Measurements from ENCODE around the gene CDK9.

Gene CDK9

DNA sequence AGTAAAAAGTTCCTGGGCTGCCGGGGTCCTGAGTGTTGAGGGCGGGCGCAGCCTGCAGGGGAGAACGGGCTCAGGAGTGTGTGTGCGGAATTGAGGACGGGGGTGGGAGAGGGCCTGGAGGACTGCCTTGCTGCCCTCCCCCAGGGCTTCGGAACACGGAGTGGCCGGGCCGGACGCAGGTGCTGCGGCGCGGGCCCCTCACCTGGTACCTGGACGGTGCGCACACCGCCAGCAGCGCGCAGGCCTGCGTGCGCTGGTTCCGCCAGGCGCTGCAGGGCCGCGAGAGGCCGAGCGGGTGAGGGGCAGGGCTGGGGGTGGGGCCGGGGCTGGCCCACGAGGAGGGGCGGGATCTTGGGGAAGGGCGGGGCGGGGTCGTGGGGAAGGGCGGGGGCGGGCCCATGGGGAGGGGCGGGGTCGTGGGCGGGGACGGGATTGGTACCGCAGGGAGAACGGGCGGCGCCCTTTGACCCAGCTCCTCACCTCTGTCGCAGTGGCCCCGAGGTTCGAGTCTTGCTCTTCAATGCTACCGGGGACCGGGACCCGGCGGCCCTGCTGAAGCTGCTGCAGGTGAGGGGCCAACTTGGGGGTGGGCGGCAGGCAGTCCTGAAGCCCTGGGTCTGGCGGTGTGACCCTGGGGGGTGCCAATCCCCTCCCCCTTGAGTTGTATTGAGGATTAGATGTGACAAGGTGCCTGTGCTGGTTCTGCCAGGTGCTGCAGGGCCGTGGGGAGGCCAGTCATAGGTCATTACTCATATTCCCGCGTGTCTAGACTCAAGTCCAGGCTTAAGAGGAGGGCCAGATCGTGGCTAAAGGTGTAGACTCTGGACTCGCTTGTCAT lies 23.9 kb downstream of the CDK9 start:
- peaks cover 42 to 55% of the 10 kb centered on the region in 2 donors for H3K36me3 Mint-ChIP-seq
- no peaks in the 10 kb centered on the region for H3K9me3 Mint-ChIP-seq
- H3K27me3 Mint-ChIP-seq = no peaks in the 10 kb centered on the region
- no peak for DNase-seq
- no peak for ATAC-seq (replicated peaks)
- H3K4me1 Mint-ChIP-seq = peaks cover 9 to 14% of the 10 kb centered on the region in 2 donors
- no peak overlapping the region for H3K27ac Mint-ChIP-seq
- H3K4me3 Mint-ChIP-seq = no peak overlapping the region

DNA sequence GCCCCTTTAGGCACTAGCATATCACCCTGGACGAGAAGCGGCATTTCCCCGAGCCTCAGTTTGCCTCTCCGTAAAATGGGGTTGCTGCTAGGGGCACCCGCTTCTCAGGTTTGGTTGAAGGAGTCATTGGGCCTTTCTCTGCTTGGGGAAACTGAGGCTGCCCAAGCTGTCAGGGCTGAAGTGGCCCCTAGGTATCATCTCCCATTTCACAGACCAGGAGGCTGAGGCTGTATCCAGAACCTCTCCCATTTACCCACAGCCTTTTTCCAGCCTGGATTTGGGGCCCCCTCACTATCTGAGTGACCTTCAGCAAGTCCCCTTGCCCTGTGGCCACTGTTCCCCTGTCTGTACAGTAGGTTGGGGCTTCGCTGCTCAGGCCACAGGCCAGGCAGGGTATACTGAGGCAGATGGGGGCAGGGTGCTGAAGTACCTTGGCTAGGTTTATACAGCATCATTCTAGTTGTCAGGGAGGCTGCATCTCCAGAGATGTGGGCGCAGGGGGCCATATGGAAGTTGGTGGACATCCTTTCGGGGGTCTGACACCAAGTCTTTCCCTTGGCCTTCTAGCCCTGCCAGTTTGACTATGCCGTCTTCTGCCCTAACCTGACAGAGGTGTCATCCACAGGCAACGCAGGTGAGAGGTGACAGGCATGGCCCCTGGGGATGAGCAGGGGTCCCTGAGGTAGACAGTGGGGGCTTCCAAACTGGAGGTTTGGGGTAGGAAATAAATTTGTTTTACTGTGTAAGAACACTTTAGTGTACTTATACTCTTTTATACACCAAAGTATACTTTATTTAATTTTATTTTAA lies 24.7 kb downstream of the CDK9 start:
- DNase-seq = no peak
- Mint-ChIP-seq H3K4me3 (no peak overlapping the region), H3K9me3 (no peaks in the 10 kb centered on the region), H3K4me1 (peaks cover 9 to 14% of the 10 kb centered on the region in 2 donors), H3K27ac (no peak overlapping the region), H3K36me3 (peaks cover 45 to 56% of the 10 kb centered on the region in 2 donors), H3K27me3 (no peaks in the 10 kb centered on the region)
- ATAC-seq (replicated peaks) = no peak

DNA sequence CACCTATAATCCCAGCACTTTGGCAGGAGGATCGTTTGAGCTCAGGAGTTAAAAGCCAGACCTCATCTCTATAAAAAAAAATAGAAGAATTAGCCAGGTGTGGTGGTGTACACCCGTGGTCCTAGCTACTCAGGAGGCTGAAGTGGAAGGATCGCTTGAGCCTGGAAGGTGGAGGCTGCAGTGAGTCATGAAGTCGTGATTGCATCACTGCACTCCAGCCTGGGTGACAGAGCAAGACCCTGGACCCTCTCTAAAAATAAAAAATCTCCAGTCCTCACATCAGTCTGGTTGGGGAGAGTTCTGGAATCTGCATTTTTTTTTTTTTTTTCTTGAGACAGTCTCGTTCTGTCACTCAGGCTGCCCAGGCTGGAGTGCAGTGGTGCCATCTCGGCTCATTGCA lies 26.2 kb downstream of the CDK9 start:
- ATAC-seq (replicated peaks) = no peak
- Mint-ChIP-seq H3K27ac (no peak overlapping the region), H3K36me3 (peaks cover 37 to 54% of the 10 kb centered on the region in 2 donors), H3K4me3 (no peak overlapping the region), H3K9me3 (no peaks in the 10 kb centered on the region), H3K4me1 (peaks cover 5 to 9% of the 10 kb centered on the region in 2 donors), H3K27me3 (no peaks in the 10 kb centered on the region)
- no peak for DNase-seq

GRCh38 chr9:127812936-127813675 lies 27.3 kb downstream of the CDK9 start:
- peaks cover 42 to 54% of the 10 kb centered on the region in 2 donors for H3K36me3 Mint-ChIP-seq
- ATAC-seq (replicated peaks) = no peak

DNA sequence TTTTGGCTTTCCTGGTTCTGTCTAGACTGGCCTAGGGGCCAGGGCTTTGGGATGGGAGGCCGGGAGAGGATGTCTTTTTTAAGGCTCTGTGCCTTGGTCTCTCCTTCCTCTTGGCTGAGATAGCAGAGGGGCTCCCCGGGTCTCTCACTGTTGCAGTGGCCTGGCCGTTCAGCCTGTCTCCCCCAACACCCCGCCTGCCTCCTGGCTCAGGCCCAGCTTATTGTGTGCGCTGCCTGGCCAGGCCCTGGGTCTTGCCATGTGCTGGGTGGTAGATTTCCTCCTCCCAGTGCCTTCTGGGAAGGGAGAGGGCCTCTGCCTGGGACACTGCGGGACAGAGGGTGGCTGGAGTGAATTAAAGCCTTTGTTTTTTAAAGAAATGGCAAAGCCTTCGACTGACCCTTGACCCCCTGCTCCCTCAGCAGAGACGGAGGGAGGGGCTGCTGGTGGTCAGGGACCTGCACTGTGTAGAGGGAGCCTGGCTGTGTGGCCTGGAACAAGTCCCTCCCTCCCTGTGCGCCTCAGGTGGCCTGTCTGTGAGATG lies 27.9 kb downstream of the CDK9 start:
- Mint-ChIP-seq H3K36me3 (peaks cover 47 to 57% of the 10 kb centered on the region in 2 donors), H3K4me3 (no peak overlapping the region), H3K27me3 (no peaks in the 10 kb centered on the region), H3K27ac (peak overlapping the region; percentile 25), H3K9me3 (no peaks in the 10 kb centered on the region), H3K4me1 (peaks cover 7 to 8% of the 10 kb centered on the region in 2 donors)
- DNase-seq = no peak
- no peak for ATAC-seq (replicated peaks)

More at GRCh38 chr9:127812936-127813675, 27.3 kb downstream of the CDK9 start:
- H3K4me3 Mint-ChIP-seq = no peak overlapping the region
- no peaks in the 10 kb centered on the region for H3K9me3 Mint-ChIP-seq
- H3K27ac Mint-ChIP-seq = no peak overlapping the region
- H3K4me1 Mint-ChIP-seq = peaks cover 5 to 8% of the 10 kb centered on the region in 2 donors
- no peak for DNase-seq
- no peaks in the 10 kb centered on the region for H3K27me3 Mint-ChIP-seq

DNA sequence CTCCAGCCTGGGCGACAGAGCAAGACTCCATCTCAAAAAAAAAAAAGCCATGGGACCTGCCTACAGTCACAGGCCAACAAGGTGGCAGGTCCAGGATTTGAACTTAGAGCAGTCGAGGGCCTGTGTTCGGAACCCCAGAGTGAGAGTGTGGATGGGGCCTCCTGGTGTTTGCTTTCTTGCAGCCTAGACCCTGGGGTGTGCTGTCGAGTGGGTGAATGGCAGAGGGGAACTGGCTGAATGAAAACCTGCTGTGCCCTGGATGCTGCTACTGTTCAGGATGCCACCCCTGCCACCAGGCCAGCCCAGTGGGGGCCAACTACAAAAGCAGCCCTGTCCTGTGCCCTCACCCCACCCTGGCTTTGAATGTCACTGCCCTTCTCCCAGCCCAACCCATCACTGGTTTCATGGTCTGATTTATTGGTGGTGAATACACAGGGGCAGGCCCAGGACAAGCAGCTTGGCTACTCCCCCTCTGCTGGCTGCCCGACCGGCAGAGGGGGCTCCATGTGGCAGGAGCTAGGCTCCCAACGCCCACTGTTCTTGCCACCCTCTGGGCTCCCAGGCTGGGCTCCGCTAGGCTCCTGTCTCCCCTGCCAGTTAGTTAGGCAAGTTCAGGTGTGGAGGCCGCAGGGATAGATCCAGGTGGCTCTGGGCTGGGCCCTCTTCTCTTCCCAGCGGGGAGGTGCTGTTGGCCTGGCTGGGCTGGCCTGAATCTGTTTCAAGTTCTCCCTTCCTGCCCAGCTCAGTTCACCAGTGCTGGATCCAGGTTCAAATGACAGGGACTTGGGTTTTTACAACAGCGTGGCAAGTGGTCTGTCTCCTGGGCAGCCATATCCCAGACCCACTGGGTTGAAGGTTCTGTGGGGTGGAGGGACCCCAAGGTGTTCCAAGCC lies 29.0 kb downstream of the CDK9 start:
- Mint-ChIP-seq H3K36me3 (peaks cover 46 to 57% of the 10 kb centered on the region in 2 donors), H3K27me3 (no peaks in the 10 kb centered on the region), H3K4me3 (peak overlapping the region in 1 of 2 donors; percentile 46), H3K27ac (peak overlapping the region; percentile 67), H3K9me3 (no peaks in the 10 kb centered on the region), H3K4me1 (peaks cover 7 to 8% of the 10 kb centered on the region in 2 donors)
- no peak for DNase-seq
- ATAC-seq (replicated peaks) = no peak

DNA sequence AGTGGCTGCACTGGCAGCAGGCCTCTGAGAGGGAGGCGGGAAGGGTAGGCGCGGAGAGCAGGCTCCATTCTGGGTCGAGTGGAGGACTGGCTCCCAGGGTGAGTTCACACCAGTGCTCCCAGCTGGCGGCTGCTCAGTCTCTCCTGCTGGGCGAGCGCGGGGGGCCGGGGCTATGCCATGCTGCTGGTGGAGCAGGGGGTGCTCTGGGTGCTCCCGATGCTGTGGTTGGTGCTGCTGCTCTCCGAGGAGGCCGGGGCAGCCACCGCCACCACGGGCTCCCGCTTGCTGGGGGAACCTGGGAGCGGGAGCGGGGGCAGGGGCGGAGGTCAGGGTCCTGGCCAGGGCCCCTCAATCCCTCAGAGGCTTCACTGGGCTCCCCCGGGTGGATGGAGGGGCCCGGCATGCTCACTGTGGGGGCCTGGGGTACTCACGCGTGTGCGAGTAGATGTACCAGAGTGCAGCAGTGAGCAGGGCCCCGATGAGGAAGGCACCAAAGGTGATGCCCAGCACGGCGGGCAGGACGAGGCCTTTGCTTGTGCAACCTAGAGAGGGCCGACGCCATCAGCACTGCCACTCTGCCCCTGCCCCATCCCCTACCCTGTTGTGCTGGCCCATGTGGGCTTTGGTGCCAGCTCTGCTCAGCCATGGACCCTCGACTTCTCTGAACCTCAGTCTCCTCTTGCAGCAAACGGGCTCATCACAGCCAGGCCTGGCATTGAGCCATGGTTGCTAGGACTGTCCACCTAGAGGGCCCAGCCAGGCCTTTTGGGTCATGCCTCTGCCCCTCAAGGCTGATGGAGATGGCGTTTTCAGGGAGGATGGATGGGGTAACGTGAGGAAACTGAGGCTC lies 29.9 kb downstream of the CDK9 start:
- no peaks in the 10 kb centered on the region for H3K9me3 Mint-ChIP-seq
- DNase-seq = no peak
- no peak overlapping the region for H3K4me3 Mint-ChIP-seq
- no peaks in the 10 kb centered on the region for H3K27me3 Mint-ChIP-seq
- peak overlapping the region; percentile 67 for H3K27ac Mint-ChIP-seq
- peaks cover 41 to 53% of the 10 kb centered on the region in 2 donors for H3K36me3 Mint-ChIP-seq
- ATAC-seq (replicated peaks) = peak in 1 of 2 donors; percentile 8
- peaks cover 7 to 8% of the 10 kb centered on the region in 2 donors for H3K4me1 Mint-ChIP-seq

GRCh38 chr9:127816362-127816725 lies 30.5 kb downstream of the CDK9 start:
- Mint-ChIP-seq H3K9me3 (no peaks in the 10 kb centered on the region), H3K36me3 (peaks cover 43 to 55% of the 10 kb centered on the region in 2 donors), H3K27ac (peak overlapping the region; percentile 49), H3K4me3 (no peak overlapping the region), H3K27me3 (no peaks in the 10 kb centered on the region), H3K4me1 (peaks cover 7 to 8% of the 10 kb centered on the region in 2 donors)
- no peak for ATAC-seq (replicated peaks)
- DNase-seq = no peak

DNA sequence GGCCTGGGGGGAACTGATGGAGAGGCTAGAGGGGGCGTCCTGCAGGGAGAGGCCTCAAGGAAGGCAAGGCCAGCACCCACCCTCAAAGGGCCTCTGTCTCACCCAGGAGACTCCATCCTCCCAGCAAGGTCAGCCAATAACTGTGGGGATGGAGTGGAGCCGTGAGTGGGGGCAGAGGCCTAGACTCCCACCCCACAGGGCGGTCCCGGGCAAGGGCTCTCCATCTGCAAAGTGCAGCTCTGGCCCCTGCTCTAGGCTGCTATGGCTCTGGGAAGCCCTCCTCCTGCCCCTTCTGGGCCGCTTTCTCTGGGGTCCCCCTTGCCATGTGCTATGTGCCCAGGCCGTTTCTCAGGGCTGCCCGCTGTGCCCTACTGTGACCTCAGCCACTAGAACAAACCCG lies 30.9 kb downstream of the CDK9 start:
- Mint-ChIP-seq H3K36me3 (peaks cover 43 to 55% of the 10 kb centered on the region in 2 donors), H3K27me3 (no peaks in the 10 kb centered on the region), H3K27ac (peak overlapping the region; percentile 82), H3K4me3 (no peak overlapping the region), H3K4me1 (peaks cover 7 to 8% of the 10 kb centered on the region in 2 donors), H3K9me3 (no peaks in the 10 kb centered on the region)
- DNase-seq = no peak
- ATAC-seq (replicated peaks) = peak in 1 of 2 donors; percentile 9

- Mint-ChIP-seq H3K4me3 (no peak overlapping the region), H3K36me3 (peaks cover 38 to 54% of the 10 kb centered on the region in 2 donors), H3K27ac (peak overlapping the region; percentile 86), H3K4me1 (peaks cover 7 to 8% of the 10 kb centered on the region in 2 donors), H3K9me3 (no peaks in the 10 kb centered on the region), H3K27me3 (no peaks in the 10 kb centered on the region)
- DNase-seq (no peak), ATAC-seq (replicated peaks) (peak in 1 of 2 donors; percentile 6)
Measured at GRCh38 chr9:127817881-127818434, 32.1 kb downstream of the CDK9 start.

DNA sequence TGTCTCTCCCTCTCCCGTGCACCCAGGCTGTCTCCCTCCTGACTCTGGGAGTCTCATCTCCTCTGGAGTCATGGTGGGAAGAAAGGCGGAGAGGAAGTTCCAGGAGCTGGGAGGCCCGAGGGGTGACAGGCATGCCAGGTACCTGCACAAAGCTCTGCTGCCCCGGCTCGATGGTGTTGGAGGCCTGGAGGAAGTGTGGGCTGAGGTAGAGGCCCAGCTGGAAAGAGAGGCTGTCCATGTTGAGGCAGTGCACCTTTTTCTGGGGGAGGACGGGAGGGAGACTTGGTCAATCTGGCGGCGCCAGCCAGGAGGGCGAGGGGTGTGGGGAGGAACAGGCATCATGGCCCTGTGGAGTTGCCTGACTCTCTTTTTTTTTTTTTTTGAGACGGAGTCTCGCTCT lies 32.7 kb downstream of the CDK9 start:
- no peak for ATAC-seq (replicated peaks)
- H3K9me3 Mint-ChIP-seq = no peaks in the 10 kb centered on the region

DNA sequence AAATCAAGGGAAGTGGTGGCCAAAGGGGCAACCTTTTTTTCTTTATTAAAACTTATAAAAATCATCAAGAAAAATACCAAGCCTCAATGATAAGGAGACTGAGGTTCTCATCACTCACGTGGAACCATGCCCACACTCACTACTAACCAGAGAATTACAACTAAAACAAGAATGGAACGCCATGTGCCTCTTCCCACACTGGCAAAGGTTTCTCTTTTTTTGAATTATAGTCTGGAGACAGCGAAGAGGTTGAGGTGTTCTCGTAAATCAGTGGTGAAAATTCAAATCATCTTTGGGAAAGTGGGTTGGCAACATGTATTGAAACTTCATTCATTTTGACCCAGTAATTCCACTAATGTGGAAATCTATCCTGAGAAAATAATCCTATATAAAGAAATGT lies 36.3 kb downstream of the CDK9 start:
- Mint-ChIP-seq H3K9me3 (no peaks in the 10 kb centered on the region), H3K4me3 (no peak overlapping the region), H3K4me1 (peaks cover 7 to 8% of the 10 kb centered on the region in 2 donors), H3K27ac (no peak overlapping the region), H3K36me3 (peaks cover 34 to 52% of the 10 kb centered on the region in 2 donors), H3K27me3 (no peaks in the 10 kb centered on the region)
- ATAC-seq (replicated peaks) (no peak), DNase-seq (no peak)

More for the DNA sequence above, 32.7 kb downstream of the CDK9 start:
- Mint-ChIP-seq H3K27me3 (no peaks in the 10 kb centered on the region), H3K4me1 (peaks cover 7 to 8% of the 10 kb centered on the region in 2 donors), H3K4me3 (peak overlapping the region in 1 of 2 donors; percentile 44), H3K36me3 (peaks cover 35 to 48% of the 10 kb centered on the region in 2 donors), H3K27ac (peak overlapping the region; percentile 86)
- DNase-seq = no peak
